A673 (cell line): ENCODE data around the gene NEDD4L. TPM values are rescaled to one million over a fixed set of nuclear protein-coding genes. Genes with fewer than 3 reads are reported as not detected.

Source experiments
- BruUV-seq: library from RNA; stranded (reverse); fragments of 400-500 nt; replicated peaks from 2 replicates; lab custom pipeline; 2021; lab: Mats Ljungman, UMichigan
- CTCF ChIA-PET: fragments of 300-600 bp; sonication (Branson Sonifier 250); formaldehyde crosslinking; loops from one replicate; lab custom pipeline; 2022; ENCODE audit warnings: antibody characterized with exemption; lab: Charles Lee
- POLR2A ChIA-PET: fragments of 300-600 bp; sonication (Branson Sonifier 250); formaldehyde crosslinking; loops from one replicate; lab custom pipeline; 2022; ENCODE audit warnings: antibody characterized with exemption; ENCODE audit not compliant: low non-redundant PET; lab: Charles Lee
- DNase-seq: peaks from one replicate; pipeline ENCODE4 v3.0.0-alpha.2; 2015; ENCODE audit warnings: low spot score
- H3K27ac ChIP-seq: fragments of 200-600 bp; sonication (generic); 2 replicates; pipeline ENCODE4 v1.5.1; 2016; ENCODE audit warnings: mixed run types, low read depth, mild to moderate bottlenecking, mixed read lengths, antibody characterized with exemption, low read length; ENCODE audit not compliant: poor library complexity, severe bottlenecking
- H3K27me3 ChIP-seq: fragments of 200-600 bp; sonication (generic); replicated peaks from 2 replicates; pipeline ENCODE4 v1.6.1; 2017; ENCODE audit warnings: mixed run types, low read depth, mild to moderate bottlenecking, mixed read lengths, antibody characterized with exemption, low read length; ENCODE audit not compliant: insufficient read depth, poor library complexity
- H3K36me3 ChIP-seq: fragments of 200-600 bp; sonication (generic); 2 replicates; pipeline ENCODE4 v1.6.1; 2016; ENCODE audit warnings: mixed run types, mild to moderate bottlenecking, mixed read lengths, antibody characterized with exemption, low read length; ENCODE audit not compliant: insufficient read depth, poor library complexity, severe bottlenecking
- H3K4me1 ChIP-seq: fragments of 200-600 bp; sonication (generic); 2 replicates; pipeline ENCODE4 v1.6.1; 2017; ENCODE audit warnings: mixed run types, mild to moderate bottlenecking, mixed read lengths, antibody characterized with exemption, low read length; ENCODE audit not compliant: insufficient read depth, poor library complexity, severe bottlenecking
- H3K4me3 ChIP-seq: fragments of 200-600 bp; sonication (generic); 2 replicates; pipeline ENCODE4 v1.5.1; 2016; ENCODE audit warnings: low read depth, mixed run types, mild to moderate bottlenecking, mixed read lengths, low read length; ENCODE audit not compliant: poor library complexity, severe bottlenecking
- H3K9me3 ChIP-seq: fragments of 200-600 bp; sonication (generic); 2 replicates; pipeline ENCODE4 v1.6.1; 2016; ENCODE audit warnings: mixed run types, low read depth, mild to moderate bottlenecking, mixed read lengths, antibody characterized with exemption, low read length; ENCODE audit not compliant: poor library complexity, severe bottlenecking
- CTCF ChIP-seq: fragments of 300-800, 200-600 bp; sonication (generic); conservative IDR thresholded peaks from 2 replicates; pipeline ENCODE4 v1.5.1; 2017; ENCODE audit warnings: low read depth, mild to moderate bottlenecking, antibody characterized with exemption, low read length, moderate library complexity, mixed read lengths
- EZH2 ChIP-seq: fragments of 200-600 bp; sonication (generic); IDR thresholded peaks from 2 replicates; pipeline ENCODE4 v1.6.1; 2017; ENCODE audit warnings: borderline replicate concordance, low read depth, mild to moderate bottlenecking, mixed read lengths, antibody characterized with exemption, low read length; ENCODE audit not compliant: poor library complexity, severe bottlenecking
- intact Hi-C: fragments of 100-400 bp; cut with micrococcal nuclease; formaldehyde crosslinking; loops from one replicate; pipeline ENCODE4 v1.10.0; 2022; ENCODE audit not compliant: unreplicated experiment
- total RNA-seq: library from RNA; stranded (reverse); gene quantifications from 2 replicates; pipeline ENCODE4 v1.2.3, GENCODE V29; 2021

NEDD4L gene
- total RNA-seq, 1 experiment from 2014 or later, result 15.3 TPM

GRCh38 chr18:57997820-57998219 lies 46.2 kb upstream of the NEDD4L start:
- CTCF ChIA-PET, result no interaction called here
- no peak for DNase-seq
- no peaks in the 10 kb centered on the region for H3K36me3 ChIP-seq
- peaks cover 2% of the 10 kb centered on the region for H3K27me3 ChIP-seq
- intact Hi-C loops, result no loop called here
- no peak overlapping the region for H3K4me3 ChIP-seq
- POLR2A ChIA-PET, result no interaction called here
- no peaks in the 10 kb centered on the region for H3K9me3 ChIP-seq
- H3K27ac ChIP-seq, result no peak overlapping the region
- no peaks in the 10 kb centered on the region for H3K4me1 ChIP-seq
- no TSS peak for BruUV-seq
- TF ChIP-seq EZH2, result no peak
- TF ChIP-seq CTCF, result no peak

GRCh38 chr18:57998461-57998860 lies 45.6 kb upstream of the NEDD4L start:
- no peak for DNase-seq
- Histone ChIP-seq H3K27ac (no peak overlapping the region), H3K4me1 (no peaks in the 10 kb centered on the region), H3K9me3 (no peaks in the 10 kb centered on the region), H3K36me3 (no peaks in the 10 kb centered on the region), H3K27me3 (peaks cover 2% of the 10 kb centered on the region), H3K4me3 (no peak overlapping the region)
- POLR2A ChIA-PET, result no interaction called here
- TF ChIP-seq CTCF (no peak), EZH2 (no peak)
- intact Hi-C loops, result no loop called here
- CTCF ChIA-PET, result no interaction called here
- no TSS peak for BruUV-seq

- no peak overlapping the region for H3K27ac ChIP-seq
- intact Hi-C loops, result no loop called here
- ChIA-PET CTCF (no interaction called here), POLR2A (no interaction called here)
- H3K9me3 ChIP-seq, result no peaks in the 10 kb centered on the region
- no peaks in the 10 kb centered on the region for H3K36me3 ChIP-seq
- no TSS peak for BruUV-seq
- TF ChIP-seq EZH2 (no peak), CTCF (no peak)
- no peak overlapping the region for H3K4me3 ChIP-seq
- H3K4me1 ChIP-seq, result peaks cover 2% of the 10 kb centered on the region
- peaks cover 2% of the 10 kb centered on the region for H3K27me3 ChIP-seq
- no peak for DNase-seq
Observed at GRCh38 chr18:58004317-58004716, 39.7 kb upstream of the NEDD4L start.
